ENCODE measurements around the gene CAMK2A.

GRCh38 chr5:150236313-150236712 lies 53.3 kb downstream of the CAMK2A start:
- TF ChIP-seq POLR2A (IDR thresholded peaks at IDR 0.05; ENCODE audit: low read depth, low read length) (no peak), TAF1 (IDR thresholded peaks at IDR 0.05; ENCODE audit: borderline replicate concordance, low read depth, low read length) (no peak)

All from GM12892 (cell line).